Transverse colon (tissue), 4 donors: ENCODE data around the gene TRIM7. TPM values are rescaled to one million over a fixed set of nuclear protein-coding genes. Genes with fewer than 3 reads are reported as not detected.

ENCODE experiments used
- DNase-seq: peaks from one replicate; pipeline ENCODE4 v3.0.0-alpha.2; 2019
- H3K27ac ChIP-seq, 4 donors: fragments of 200-600 bp; sonication (generic); 2 replicates each; pipeline ENCODE4 v1.5.1; 2016 to 2018; ENCODE audit warnings: inconsistent platforms in 4 of 4
- H3K27me3 ChIP-seq: fragments of 200-600 bp; sonication (generic); 2 replicates; pipeline ENCODE4 v1.5.1; 2017; ENCODE audit warnings: inconsistent platforms
- H3K36me3 ChIP-seq, 4 donors: fragments of 200-600 bp; sonication (generic); 2 replicates each; pipeline ENCODE4 v1.5.1; 2017 to 2019; ENCODE audit warnings: inconsistent platforms in 4 of 4
- H3K4me1 ChIP-seq, 4 donors: fragments of 200-600 bp; sonication (generic); 2 replicates each; pipeline ENCODE4 v1.5.1; 2017 to 2020; ENCODE audit warnings: inconsistent platforms in 4 of 4
- H3K4me3 ChIP-seq, 4 donors: fragments of 200-600 bp; sonication (generic); 1 replicate in 1 of 4; 2 replicates in 3 of 4; pipeline versions ENCODE4 v1.5.1 to v1.6.1; 2017 to 2019; ENCODE audit warnings: inconsistent platforms in 4 of 4
- H3K9me3 ChIP-seq, 2 donors: fragments of 200-600 bp; sonication (generic); 2 replicates each; pipeline ENCODE4 v1.5.1; 2017 to 2019; ENCODE audit warnings: inconsistent platforms in 2 of 2
- CTCF ChIP-seq, 5 experiments: fragments of 200-600 bp in 3 of 5; fragments of 450-650 bp in 2 of 5; sonication (generic) in 3 of 5; IDR thresholded peaks; 1 replicate in 2 of 5; 2 replicates in 3 of 5; pipeline ENCODE4 v1.5.1; 2016 to 2017; ENCODE audit warnings: antibody characterized with exemption in 5 of 5, inconsistent platforms in 3 of 5, mild to moderate bottlenecking in 2 of 5, moderate library complexity in 1 of 5
- EP300 ChIP-seq: sonication (generic); formaldehyde crosslinking; IDR thresholded peaks from one replicate; pipeline ENCODE4 v1.6.1; 2017; ENCODE audit warnings: antibody characterized with exemption, low read depth
- POLR2A ChIP-seq: fragments of 450-650 bp; IDR thresholded peaks from one replicate; pipeline ENCODE4 v1.6.1; 2016; ENCODE audit warnings: antibody characterized with exemption, mild to moderate bottlenecking, moderate library complexity
- POLR2AphosphoS5 ChIP-seq, 3 donors: sonication (generic); formaldehyde crosslinking; IDR thresholded peaks; one replicate each; pipeline ENCODE4 v1.6.1; 2016; ENCODE audit warnings: antibody characterized with exemption in 3 of 3
- WGBS, 2 donors: methylation state at CpG; one replicate each; pipeline ENCODE4 v1.1.5; 2018; ENCODE audit warnings: low coverage in 1 of 2; 5-methylcytosine and 5-hydroxymethylcytosine counted together
- in situ Hi-C, 4 donors: fragments of 200-750 bp; cut with MboI; loops; one replicate each; pipeline versions ENCODE4 v1.15.0 to v1.15.1; 2017; ENCODE audit warnings: low sequenced_read_pairs in 3 of 4, low pct_ligation_motif_present in 1 of 4, low pct_unique_long_range_greater_than_20kb in 1 of 4
- intact Hi-C: fragments of 100-400 bp; cut with DNase I; formaldehyde crosslinking; loops from one replicate; pipeline ENCODE4 v1.15.1; 2023; ENCODE audit warnings: low total_unique reads
- total RNA-seq, 4 donors: library from RNA; depleted of rRNA; stranded (reverse); fragments of >200 nt; gene quantifications; one replicate each; pipeline ENCODE4 v1.1.0, GENCODE V29; 2016

Gene TRIM7
- total RNA-seq, 4 donors from 2014 or later = 2.5 to 16.7 (median 7.5) TPM; not detected in 1

DNA sequence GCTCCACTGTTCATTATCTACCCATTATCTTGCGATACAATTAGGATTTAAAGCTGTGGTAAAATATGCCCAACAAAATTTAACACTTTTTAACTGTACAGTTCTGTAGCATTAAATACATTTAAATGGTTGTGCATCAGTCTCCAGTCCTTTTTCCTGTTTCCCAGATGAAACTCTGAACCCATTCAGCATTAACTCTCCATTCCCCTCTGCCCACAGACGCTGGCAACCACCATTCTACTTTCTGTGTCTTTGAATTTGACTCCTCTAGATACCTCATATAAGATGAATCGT, 2.9 kb upstream of the TRIM7 start:
- H3K4me1 ChIP-seq = peaks cover 0 to 45% (median 32%) of the 10 kb centered on the region in 4 donors
- H3K4me3 ChIP-seq = peak overlapping the region in 1 of 4 donors; percentile 69
- peaks cover 14% of the 10 kb centered on the region for H3K27me3 ChIP-seq
- peak overlapping the region; percentile 75 to 84 (median 79) for H3K27ac ChIP-seq
- in situ Hi-C loops (no loop called here), intact Hi-C loops (no loop called here)
- 45 to 47% methylated on average over 3 of the region's 3 CpGs for WGBS, 2 donors
- DNase-seq = no peak
- no peak for TF ChIP-seq POLR2AphosphoS5 (IDR thresholded peaks at IDR 0.05)
- no peak for TF ChIP-seq CTCF (IDR thresholded peaks at IDR 0.05)
- TF ChIP-seq POLR2A = no peak
- no peak for TF ChIP-seq EP300
- no peaks in the 10 kb centered on the region for H3K36me3 ChIP-seq
- no peaks in the 10 kb centered on the region for H3K9me3 ChIP-seq

DNA sequence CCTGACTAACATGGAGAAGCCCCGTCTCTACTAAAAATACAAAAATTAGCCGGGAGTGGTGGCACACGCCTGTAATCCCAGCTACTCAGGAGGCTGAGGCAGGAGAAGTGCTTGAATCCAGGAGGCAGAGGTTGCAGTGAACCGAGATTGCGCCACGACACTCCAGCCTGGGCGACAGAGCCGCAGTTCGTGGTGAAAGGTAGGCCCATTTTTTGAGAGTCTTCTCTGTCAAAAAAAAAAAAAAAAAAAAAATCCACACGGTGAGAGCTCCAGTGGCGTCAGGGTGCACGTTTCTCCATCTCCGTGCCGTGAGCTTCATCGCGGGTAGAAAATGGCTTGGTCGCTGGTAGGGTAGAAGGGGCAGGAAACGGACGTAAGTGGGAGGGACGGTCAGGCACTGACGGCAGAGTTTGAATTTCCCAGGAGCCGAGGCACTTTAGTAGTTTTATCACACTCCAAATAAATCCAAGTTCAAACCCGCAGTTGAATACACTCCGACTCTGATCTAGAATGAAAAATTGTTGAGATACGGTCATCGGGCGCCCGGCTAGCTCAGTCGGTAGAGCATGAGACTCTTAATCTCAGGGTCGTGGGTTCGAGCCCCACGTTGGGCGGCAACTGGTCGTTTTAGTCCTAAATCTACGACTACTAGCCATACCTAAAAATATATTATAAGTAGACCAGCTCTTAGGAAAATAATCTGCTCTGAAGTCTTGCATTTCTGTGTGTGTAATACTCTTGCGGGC, 2.4 kb upstream of the TRIM7 start:
- in situ Hi-C loops = no loop called here
- peaks cover 14% of the 10 kb centered on the region for H3K27me3 ChIP-seq
- H3K27ac ChIP-seq = peak overlapping the region; percentile 75 to 84 (median 79)
- peaks cover 0 to 49% (median 32%) of the 10 kb centered on the region in 4 donors for H3K4me1 ChIP-seq
- no peaks in the 10 kb centered on the region for H3K36me3 ChIP-seq
- TF ChIP-seq POLR2A (no peak), EP300 (no peak), CTCF (IDR thresholded peaks at IDR 0.05) (no peak), POLR2AphosphoS5 (IDR thresholded peaks at IDR 0.05) (peak in 2 of 3 donors; percentile 17 to 45)
- intact Hi-C loops = no loop called here
- H3K4me3 ChIP-seq = peak overlapping the region; percentile 15 to 69 (median 34)
- DNase-seq = peak; percentile 80
- WGBS, 2 donors = 1 to 3% methylated on average over 15 to 36 of the region's 36 CpGs
- no peaks in the 10 kb centered on the region for H3K9me3 ChIP-seq

DNA sequence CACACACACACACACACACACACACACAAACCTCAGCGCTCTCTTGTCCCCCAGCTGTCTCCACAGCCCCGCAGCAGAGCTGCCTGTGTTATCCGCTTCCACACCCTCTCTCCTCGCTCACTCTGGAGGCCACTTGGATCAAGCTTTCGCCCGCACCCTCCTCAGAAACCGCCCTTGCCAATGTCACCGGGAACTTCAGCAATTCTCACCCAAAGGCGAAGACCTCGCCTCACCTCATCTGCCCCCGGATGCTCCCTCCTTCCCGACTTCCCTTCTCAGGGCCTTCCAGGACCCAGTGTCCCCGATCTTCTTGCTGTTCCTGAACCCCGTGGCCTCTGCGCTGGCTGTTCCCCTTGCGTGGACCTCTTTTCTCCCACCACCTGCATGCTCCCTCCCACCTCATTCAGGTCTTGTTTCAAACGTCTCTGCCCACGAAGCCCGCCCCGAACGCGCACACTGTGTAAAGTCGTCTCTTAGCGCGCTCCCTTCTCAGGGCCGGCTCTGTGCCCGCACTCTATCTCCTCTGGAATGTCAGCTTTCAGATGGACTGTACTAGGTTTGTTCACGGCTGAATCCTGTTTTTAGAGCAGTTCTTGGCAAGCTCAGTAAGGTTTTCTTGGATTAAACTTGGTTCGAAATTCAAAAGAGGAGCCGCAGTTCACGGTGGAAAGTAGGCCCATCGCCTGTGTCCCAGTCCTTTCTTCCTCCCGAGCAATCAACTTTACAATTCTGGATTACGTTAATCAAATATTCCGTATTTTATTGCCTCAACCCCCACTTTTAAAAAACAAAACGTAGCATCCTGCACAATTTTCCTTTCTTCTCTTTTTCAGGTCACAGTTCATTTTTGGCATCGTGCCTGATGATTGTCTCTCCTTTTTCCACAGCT, 1.0 kb upstream of the TRIM7 start:
- Histone ChIP-seq H3K9me3 (no peaks in the 10 kb centered on the region), H3K36me3 (no peaks in the 10 kb centered on the region), H3K27me3 (peaks cover 14% of the 10 kb centered on the region), H3K4me3 (peak overlapping the region in 3 of 4 donors; percentile 29 to 69 (median 60)), H3K4me1 (peaks cover 0 to 53% (median 32%) of the 10 kb centered on the region in 4 donors), H3K27ac (peak overlapping the region; percentile 75 to 84 (median 79))
- in situ Hi-C loops (no loop called here), intact Hi-C loops (no loop called here)
- no peak for DNase-seq
- WGBS, 2 donors = 9 to 11% methylated on average over 22 to 37 of the region's 37 CpGs
- TF ChIP-seq POLR2AphosphoS5 (IDR thresholded peaks at IDR 0.05) (no peak), CTCF (IDR thresholded peaks at IDR 0.05) (no peak), EP300 (no peak), POLR2A (no peak)
